ENCODE results near the gene R3HDM2. TPM values are rescaled to one million over a fixed set of nuclear protein-coding genes. Genes with fewer than 3 reads are reported as not detected.

R3HDM2 gene
- total and polyA plus RNA-seq, 2 of the 13 experiments (the other 11 are each of a cell fraction or from before 2014, with no cell fraction given): 11.1 to 23.5 TPM

GRCh38 chr12:57218030-57218853 lies 212.6 kb downstream of the R3HDM2 start (continued):
- TF ChIP-seq KIAA2018 (CRISPR knock-in tag; IDR thresholded peaks at IDR 0.05; ENCODE audit: borderline replicate concordance) (no peak), ZGPAT (CRISPR knock-in tag; IDR thresholded peaks at IDR 0.05) (no peak), ZFP82 (CRISPR knock-in tag; IDR thresholded peaks at IDR 0.05; ENCODE audit: borderline replicate concordance) (no peak), ZNF788 (CRISPR knock-in tag; IDR thresholded peaks at IDR 0.05; ENCODE audit: borderline replicate concordance) (no peak), ZNF891 (CRISPR knock-in tag; IDR thresholded peaks at IDR 0.05) (no peak), DRAP1 (CRISPR knock-in tag; IDR thresholded peaks at IDR 0.05) (no peak), FOXA1 (IDR thresholded peaks at IDR 0.05) (no peak), FOXA1 (CRISPR knock-in tag; IDR thresholded peaks at IDR 0.05) (no peak)
